ENCODE results near the gene CRTC3. TPM values are rescaled to one million over a fixed set of nuclear protein-coding genes. Genes with fewer than 3 reads are reported as not detected.

CRTC3 gene
- total RNA-seq, 1 experiment from 2014 or later = 3.9 TPM

DNA sequence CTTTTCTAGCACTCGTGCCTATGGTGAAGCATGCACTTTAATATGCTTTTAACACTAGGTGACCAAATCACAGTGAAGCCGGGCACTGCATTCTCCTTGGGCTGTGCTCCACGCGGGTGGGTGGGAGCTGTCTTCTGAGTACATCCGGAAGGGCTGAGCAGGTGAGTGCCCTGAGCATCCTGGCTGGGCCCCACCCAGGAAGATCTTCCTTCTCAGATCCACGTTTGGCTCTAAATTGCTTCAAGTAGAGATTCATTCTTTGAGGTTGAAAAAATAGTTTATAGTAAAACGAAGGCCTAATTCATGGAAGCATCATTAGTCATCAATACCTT is 113.5 kb downstream of the CRTC3 start:
- H3T11ph ChIP-seq (ENCODE audit: low read length) = no peak overlapping the region
- H3K4me2 ChIP-seq (ENCODE audit: insufficient read depth, insufficient read length, low read length) = no peak overlapping the region
- H4K20me1 ChIP-seq (ENCODE audit: control insufficient read depth, insufficient read depth, insufficient read length) = no peaks in the 10 kb centered on the region
- H2BK120ac ChIP-seq (ENCODE audit: low read depth, low read length, poor library complexity, severe bottlenecking) = no peak overlapping the region
- no peak overlapping the region for H3K23ac ChIP-seq (ENCODE audit: insufficient read length, low read depth, low read length)
- no peak overlapping the region for H2BK15ac ChIP-seq (ENCODE audit: low read depth, low read length)
- H3K18ac ChIP-seq (ENCODE audit: insufficient read length, low read depth, low read length) = no peak overlapping the region
- H3K9ac ChIP-seq (ENCODE audit: extremely low read depth, insufficient read length, low read length) = no peak overlapping the region
- no peaks in the 10 kb centered on the region for H3K4me1 ChIP-seq (ENCODE audit: insufficient read depth, low read length)
- no peaks in the 10 kb centered on the region for H3K9me3 ChIP-seq (ENCODE audit: control insufficient read depth, low read depth, low read length)
- TF ChIP-seq, protein P1, sequence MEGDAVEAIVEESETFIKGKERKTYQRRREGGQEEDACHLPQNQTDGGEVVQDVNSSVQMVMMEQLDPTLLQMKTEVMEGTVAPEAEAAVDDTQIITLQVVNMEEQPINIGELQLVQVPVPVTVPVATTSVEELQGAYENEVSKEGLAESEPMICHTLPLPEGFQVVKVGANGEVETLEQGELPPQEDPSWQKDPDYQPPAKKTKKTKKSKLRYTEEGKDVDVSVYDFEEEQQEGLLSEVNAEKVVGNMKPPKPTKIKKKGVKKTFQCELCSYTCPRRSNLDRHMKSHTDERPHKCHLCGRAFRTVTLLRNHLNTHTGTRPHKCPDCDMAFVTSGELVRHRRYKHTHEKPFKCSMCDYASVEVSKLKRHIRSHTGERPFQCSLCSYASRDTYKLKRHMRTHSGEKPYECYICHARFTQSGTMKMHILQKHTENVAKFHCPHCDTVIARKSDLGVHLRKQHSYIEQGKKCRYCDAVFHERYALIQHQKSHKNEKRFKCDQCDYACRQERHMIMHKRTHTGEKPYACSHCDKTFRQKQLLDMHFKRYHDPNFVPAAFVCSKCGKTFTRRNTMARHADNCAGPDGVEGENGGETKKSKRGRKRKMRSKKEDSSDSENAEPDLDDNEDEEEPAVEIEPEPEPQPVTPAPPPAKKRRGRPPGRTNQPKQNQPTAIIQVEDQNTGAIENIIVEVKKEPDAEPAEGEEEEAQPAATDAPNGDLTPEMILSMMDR (conservative IDR thresholded peaks at IDR 0.05) = no peak
- H3K79me2 ChIP-seq (ENCODE audit: insufficient read depth, low read length) = no peaks in the 10 kb centered on the region
- no peak overlapping the region for H3K14ac ChIP-seq (ENCODE audit: insufficient read depth, low read length)
- no peak overlapping the region for H2BK20ac ChIP-seq (ENCODE audit: low read depth, low read length, poor library complexity, severe bottlenecking)
- H3K79me1 ChIP-seq (ENCODE audit: insufficient read depth, low read depth, low read length, poor library complexity, severe bottlenecking) = no peaks in the 10 kb centered on the region
- H3K23me2 ChIP-seq (ENCODE audit: insufficient read length, low read depth, low read length, poor library complexity, severe bottlenecking) = no peaks in the 10 kb centered on the region
- H3K27me3 ChIP-seq (ENCODE audit: insufficient read depth, low read length) = no peaks in the 10 kb centered on the region
- Mint-ChIP-seq H3K36me3 (ENCODE audit: insufficient read depth in 1 of 3, low read depth in 3 of 3) (peaks cover 0 to 10% (median 2%) of the 10 kb centered on the region in 3 experiments; a peak in 5 of 7 replicates), H3K9me3 (no peaks in the 10 kb centered on the region), H3K4me3 (no peak overlapping the region), H3K4me1 (peaks cover 11 to 13% of the 10 kb centered on the region in 2 experiments), H3K27me3 (ENCODE audit: low read depth) (no peaks in the 10 kb centered on the region), H3K27ac (no peak overlapping the region)
- no peak overlapping the region for H3K27ac ChIP-seq (ENCODE audit: insufficient read length, low read depth, low read length)
- H3K4ac ChIP-seq (ENCODE audit: low read depth, low read length) = no peak overlapping the region
- WGBS (ENCODE audit: extremely low coverage, insufficient read length, low lambda C conversion rate) = no CpG with 5 or more reads among the region's 7 CpGs
- H4K8ac ChIP-seq (replicated peaks; ENCODE audit: insufficient read length, low read depth, low read length) = no peak overlapping the region
- no peak overlapping the region for H3K56ac ChIP-seq (ENCODE audit: insufficient read length, low read depth, low read length)
- H4K5ac ChIP-seq (ENCODE audit: insufficient read length, low read depth, low read length) = no peak overlapping the region
- DNase-seq = no peak
- H2BK12ac ChIP-seq (ENCODE audit: insufficient read length, low read depth, low read length) = no peak overlapping the region
- no peak overlapping the region for H2AFZ ChIP-seq (ENCODE audit: low read length)
- H4K91ac ChIP-seq (ENCODE audit: insufficient read length, low read depth, low read length) = no peak overlapping the region
- no peak overlapping the region for H2BK5ac ChIP-seq (ENCODE audit: insufficient read length, low read length)
- H2AK5ac ChIP-seq (ENCODE audit: insufficient read length, low read length) = no peak overlapping the region
